Measurements from ENCODE around the gene MPHOSPH9.

The MPHOSPH9 gene

GRCh38 chr12:123131291-123131832 lies 101.6 kb downstream of the MPHOSPH9 start:
- no peak for DNase-seq (ENCODE audit: low read depth in 2 of 3, low spot score in 1 of 3)

DNA sequence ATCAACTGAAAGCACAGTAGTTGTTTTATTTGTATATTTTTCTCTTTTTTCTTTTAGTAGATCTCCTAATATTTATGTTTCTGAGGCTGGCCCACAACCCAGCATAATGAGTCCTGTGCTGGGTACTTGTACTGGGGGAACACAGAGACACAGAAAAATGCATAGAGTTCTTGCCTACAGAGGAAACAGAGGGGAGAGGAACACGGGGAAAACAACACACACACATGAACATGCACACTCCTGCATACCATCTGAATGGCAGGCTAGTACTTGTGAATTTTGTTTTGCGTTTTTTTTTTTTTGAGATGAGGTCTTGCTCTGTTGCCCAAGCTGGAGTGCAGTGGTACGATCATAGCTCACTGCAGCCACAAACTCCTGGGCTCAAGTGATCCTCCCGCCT lies 103.3 kb downstream of the MPHOSPH9 start:
- no peak for DNase-seq (ENCODE audit: low read depth in 2 of 3, low spot score in 1 of 3)

GRCh38 chr12:123127182-123127495 lies 105.8 kb downstream of the MPHOSPH9 start:
- no peak for DNase-seq (ENCODE audit: low read depth in 2 of 3, low spot score in 1 of 3)

- DNase-seq (ENCODE audit: low read depth in 2 of 3, low spot score in 1 of 3) = no peak
These were observed 106.4 kb downstream of the MPHOSPH9 start for GRCh38 chr12:123126294-123127181.

DNA sequence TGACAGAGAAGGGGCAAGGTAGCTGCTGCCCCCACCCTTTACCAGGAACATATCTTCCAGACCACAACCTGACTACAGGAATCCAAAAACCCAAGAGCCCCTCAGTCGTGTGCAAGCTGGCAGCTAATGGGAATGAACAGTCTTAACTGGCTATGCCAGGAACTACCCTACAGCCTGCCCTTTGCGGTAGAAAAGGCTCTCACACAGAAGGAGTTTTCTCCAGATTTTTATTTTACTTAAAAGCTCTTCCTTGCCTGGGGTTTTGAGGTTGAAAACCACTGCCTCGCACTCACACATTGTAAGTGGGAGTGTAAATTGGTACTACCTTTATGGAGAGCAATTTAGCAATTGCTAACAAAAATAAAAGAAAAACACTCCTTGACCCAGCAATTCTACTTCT lies 110.3 kb downstream of the MPHOSPH9 start:
- no peak for DNase-seq (ENCODE audit: low read depth in 2 of 3, low spot score in 1 of 3)

GRCh38 chr12:123121670-123122069 lies 111.3 kb downstream of the MPHOSPH9 start:
- DNase-seq (ENCODE audit: low read depth in 2 of 3, low spot score in 1 of 3) = no peak

- DNase-seq (ENCODE audit: low read depth in 2 of 3, low spot score in 1 of 3) = peak in 1 of 3 donors; percentile 12
These were observed 112.3 kb downstream of the MPHOSPH9 start for GRCh38 chr12:123120452-123121166.

- peak in 2 of 3 donors; percentile 8 to 29 for DNase-seq (ENCODE audit: low read depth in 2 of 3, low spot score in 1 of 3)
These were observed 113.1 kb downstream of the MPHOSPH9 start for GRCh38 chr12:123119808-123120207.

DNA sequence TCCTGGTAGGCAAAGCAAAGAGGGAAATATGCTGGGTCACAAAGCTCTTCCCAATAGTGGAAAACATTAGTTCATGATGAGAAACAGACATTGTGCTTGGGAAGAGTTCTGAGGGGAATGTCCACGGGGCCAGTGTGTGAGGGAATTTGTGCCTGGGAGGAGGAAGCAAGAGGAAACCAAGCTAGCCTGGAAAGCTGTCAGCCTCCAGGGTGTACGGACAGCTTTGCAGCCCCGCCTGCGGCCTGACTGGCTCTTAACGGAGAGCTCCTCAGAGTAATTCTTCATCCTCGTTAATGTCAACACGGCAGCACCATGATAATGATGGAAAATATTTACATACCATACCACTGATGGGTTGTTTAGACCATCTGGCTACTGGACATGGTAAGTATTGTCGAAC lies 114.4 kb downstream of the MPHOSPH9 start:
- DNase-seq (ENCODE audit: low read depth in 2 of 3, low spot score in 1 of 3) = no peak

- DNase-seq (ENCODE audit: low read depth in 2 of 3, low spot score in 1 of 3) = no peak
These were observed 117.4 kb downstream of the MPHOSPH9 start for GRCh38 chr12:123115409-123116121.

- no peak for DNase-seq (ENCODE audit: low read depth in 2 of 3, low spot score in 1 of 3)
These were observed 118.4 kb downstream of the MPHOSPH9 start for GRCh38 chr12:123114304-123115083.

DNA sequence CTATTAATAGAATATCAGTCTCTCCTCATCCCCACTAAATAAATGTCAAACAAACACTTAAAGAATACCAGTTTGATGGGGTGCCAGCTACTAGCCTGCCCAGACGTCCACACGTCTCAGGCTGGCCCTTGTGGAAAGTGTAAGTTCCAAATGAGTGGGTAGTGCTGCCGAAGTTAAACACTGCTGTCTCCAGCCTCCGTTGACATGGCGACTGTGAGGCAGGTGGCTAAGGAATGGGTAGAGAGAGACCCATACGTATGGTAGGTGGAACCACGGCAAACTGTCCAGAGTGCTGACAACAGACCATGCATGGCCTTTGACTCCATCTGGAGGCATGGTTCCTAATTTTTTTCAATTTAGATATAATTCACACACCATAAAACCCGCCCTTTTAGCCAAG lies 119.9 kb downstream of the MPHOSPH9 start:
- no peak for DNase-seq (ENCODE audit: low read depth in 2 of 3, low spot score in 1 of 3)

- DNase-seq (ENCODE audit: low read depth in 2 of 3, low spot score in 1 of 3) = no peak
These were observed 121.3 kb downstream of the MPHOSPH9 start for GRCh38 chr12:123111498-123112165.

GRCh38 chr12:123109319-123109772 lies 123.6 kb downstream of the MPHOSPH9 start:
- DNase-seq (ENCODE audit: low read depth in 2 of 3, low spot score in 1 of 3) = no peak

DNA sequence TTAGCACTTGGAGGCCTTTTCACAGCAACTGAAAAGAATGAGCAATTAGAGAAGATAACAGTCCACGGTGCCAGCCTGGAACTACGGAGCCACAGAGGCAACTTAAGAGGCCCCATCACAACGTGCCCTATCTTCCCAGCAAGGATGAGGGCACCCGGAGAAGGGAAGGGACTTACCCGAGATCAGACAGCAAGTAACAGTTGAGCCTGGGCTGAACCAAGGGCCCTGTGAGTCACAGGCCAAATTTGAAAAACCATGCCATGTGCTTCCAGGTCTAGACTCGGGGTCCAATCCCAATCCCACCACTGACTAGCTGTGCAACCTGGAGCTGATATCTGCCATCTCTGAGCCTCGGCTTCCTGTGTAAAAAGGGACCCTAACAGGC lies 124.3 kb downstream of the MPHOSPH9 start:
- no peak for DNase-seq (ENCODE audit: low read depth in 2 of 3, low spot score in 1 of 3)

DNA sequence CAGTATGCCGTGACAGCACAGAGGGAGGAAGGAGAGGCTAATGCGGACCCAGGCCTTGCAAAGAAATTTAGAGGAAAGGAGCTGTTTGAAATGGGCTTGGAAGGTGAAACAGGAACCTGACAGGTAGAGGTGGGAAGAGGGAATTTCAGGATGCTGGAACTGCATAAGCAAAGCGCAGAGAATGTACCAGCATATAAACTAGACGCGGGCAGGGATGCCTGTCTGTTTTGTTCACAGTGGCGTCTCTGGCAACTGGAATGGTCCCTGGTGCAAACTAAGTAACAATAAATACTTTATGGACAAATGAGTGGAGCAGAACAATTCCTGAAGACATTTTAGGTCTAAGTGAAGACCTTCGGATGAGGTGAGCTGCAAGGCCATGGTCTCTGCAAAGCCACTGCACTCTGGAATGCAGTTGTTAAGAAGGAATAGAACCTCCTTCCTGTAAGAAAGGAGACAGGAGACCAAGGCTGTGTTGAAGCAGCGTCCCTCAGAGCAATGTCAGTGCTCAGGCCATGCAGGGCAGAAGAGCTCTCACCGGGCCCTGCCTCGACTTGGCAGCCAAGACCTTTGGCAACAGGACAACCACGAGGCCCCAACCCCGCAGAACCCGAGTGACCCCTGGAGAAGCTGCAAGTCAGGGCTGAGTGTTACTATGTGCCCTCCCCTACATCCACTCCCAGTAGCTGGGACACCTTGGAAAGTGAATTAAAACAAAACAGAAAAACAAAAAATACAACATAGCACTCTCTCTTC lies 124.8 kb downstream of the MPHOSPH9 start:
- DNase-seq (ENCODE audit: low read depth in 2 of 3, low spot score in 1 of 3) = no peak

GRCh38 chr12:123106640-123107359 lies 126.1 kb downstream of the MPHOSPH9 start:
- DNase-seq (ENCODE audit: low read depth in 2 of 3, low spot score in 1 of 3) = peak; percentile 27 to 50 (median 45)

DNA sequence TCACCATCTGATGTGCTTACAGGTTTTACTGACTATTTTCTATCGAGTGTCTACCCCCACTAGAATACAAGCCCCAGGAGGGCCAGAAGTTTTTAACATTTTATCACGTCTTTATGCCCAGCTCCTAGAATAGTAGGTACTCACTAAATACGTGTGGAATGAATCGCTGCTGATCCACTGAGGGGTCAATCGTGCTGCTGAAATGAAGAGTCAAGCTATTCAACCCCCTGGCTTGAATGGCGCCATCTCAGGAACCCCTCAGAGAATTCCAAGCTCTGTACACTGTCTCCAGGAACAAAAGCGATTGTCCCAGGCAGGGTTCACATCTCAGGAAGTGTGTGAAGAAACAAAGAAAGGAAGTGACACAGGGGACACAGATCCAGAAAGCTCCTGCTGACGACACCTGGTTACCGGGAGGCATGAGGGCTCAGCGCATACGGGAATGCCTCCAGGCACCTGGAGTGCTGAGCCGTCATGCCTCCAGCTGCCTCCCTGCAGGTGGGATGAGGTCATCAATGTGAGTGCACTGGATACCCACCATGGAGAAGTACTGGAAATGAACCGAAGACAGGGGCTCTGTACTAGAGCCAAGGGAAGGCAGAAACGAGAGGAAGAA lies 127.6 kb downstream of the MPHOSPH9 start:
- DNase-seq (ENCODE audit: low read depth in 2 of 3, low spot score in 1 of 3) = no peak

Measured in stimulated activated CD4-positive, alpha-beta T cell treated with anti-CD3 and anti-CD28 coated beads, Interleukin-12 subunit alpha, Interleukin-12 subunit beta, amount 100 ng/mL, for 48 hours (primary cell).